ENCODE measurements around the gene FERMT1. TPM values are rescaled to one million over a fixed set of nuclear protein-coding genes. Genes with fewer than 3 reads are reported as not detected.

The FERMT1 gene
- total and polyA plus RNA-seq, 7 donors = 0.03 to 1.0 (median 0.13) TPM

DNA sequence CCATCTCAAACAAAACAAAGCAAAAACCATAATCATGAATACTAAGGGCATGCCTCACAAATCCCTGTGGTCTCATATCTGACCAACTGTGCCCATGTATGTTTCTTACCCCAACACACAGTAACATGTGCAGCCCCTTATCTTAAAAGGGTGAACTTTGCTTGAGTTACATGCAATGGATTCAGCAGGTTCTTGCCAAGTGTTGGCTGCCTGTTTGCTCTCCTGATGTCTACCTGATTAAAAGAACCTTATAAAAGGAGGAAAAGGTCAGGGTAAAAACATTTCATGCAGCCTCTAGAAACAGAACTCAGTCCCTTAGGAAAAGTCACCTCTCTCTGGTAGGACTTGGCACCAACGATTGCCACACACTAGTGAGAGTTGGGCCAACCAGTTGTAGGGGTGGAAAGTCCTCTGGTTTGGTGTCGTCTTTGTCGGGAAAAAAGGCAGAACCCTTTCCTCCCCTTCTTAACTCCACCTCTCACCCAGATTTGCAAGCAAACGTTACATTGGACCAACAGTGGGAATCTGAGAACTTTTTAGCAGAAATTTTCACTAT is 55.0 kb downstream of the FERMT1 start:
- no peaks in the 10 kb centered on the region for H3K4me1 ChIP-seq
- no peak for TF ChIP-seq CTCF (IDR thresholded peaks at IDR 0.05)
- no peaks in the 10 kb centered on the region for H3K36me3 ChIP-seq (ENCODE audit: insufficient read depth in 1 of 2, low read depth in 1 of 2)
- DNase-seq = no peak
- H3K4me3 ChIP-seq = no peak overlapping the region
- H3K9me3 ChIP-seq = no peaks in the 10 kb centered on the region
- WGBS, 3 donors = 66 to 80% (median 70%) methylated on average over 4 of the region's 4 CpGs
- ATAC-seq = no peak
- no peaks in the 10 kb centered on the region for H3K27me3 ChIP-seq (ENCODE audit: insufficient read depth in 3 of 3, low read length in 2 of 3)
- intact Hi-C loops (cut with DNase I) = loop anchor here in 1 of 2 donors (5.0 kb wide), 1 partner anchor 556 kb away; no protein-coding TSS in a partner anchor
- H3K27ac ChIP-seq = no peak overlapping the region

DNA sequence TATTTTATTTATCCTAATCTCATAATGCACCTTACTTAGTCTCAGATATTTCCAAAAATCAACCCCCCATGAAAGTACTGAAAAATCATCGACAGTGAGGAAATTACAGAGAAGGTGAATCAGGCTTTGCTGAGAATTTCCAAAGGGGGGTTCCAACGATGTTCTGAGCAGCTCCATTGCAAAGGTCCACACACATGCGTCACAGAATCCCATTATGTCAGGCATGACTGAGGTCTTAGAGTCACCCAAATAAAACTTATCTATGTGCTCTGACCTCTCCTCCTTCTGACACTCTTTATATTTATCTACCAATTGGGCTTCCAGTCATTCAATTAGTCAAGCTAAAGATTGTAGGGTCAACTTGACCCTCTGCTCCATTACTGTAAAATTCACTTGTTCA is 56.2 kb downstream of the FERMT1 start:
- Histone ChIP-seq H3K9me3 (no peaks in the 10 kb centered on the region), H3K4me1 (no peaks in the 10 kb centered on the region), H3K27me3 (ENCODE audit: insufficient read depth in 3 of 3, low read length in 2 of 3) (no peaks in the 10 kb centered on the region), H3K27ac (no peak overlapping the region), H3K36me3 (ENCODE audit: insufficient read depth in 1 of 2, low read depth in 1 of 2) (no peaks in the 10 kb centered on the region), H3K4me3 (no peak overlapping the region)
- 80 to 87% (median 84%) methylated on average over 3 of the region's 3 CpGs for WGBS, 3 donors
- ATAC-seq (no peak), DNase-seq (no peak)
- TF ChIP-seq CTCF (IDR thresholded peaks at IDR 0.05) = no peak
- intact Hi-C loops (cut with DNase I) = loop anchor here in 1 of 2 donors (5.0 kb wide), 1 partner anchor 554 kb away; no protein-coding TSS in a partner anchor

DNA sequence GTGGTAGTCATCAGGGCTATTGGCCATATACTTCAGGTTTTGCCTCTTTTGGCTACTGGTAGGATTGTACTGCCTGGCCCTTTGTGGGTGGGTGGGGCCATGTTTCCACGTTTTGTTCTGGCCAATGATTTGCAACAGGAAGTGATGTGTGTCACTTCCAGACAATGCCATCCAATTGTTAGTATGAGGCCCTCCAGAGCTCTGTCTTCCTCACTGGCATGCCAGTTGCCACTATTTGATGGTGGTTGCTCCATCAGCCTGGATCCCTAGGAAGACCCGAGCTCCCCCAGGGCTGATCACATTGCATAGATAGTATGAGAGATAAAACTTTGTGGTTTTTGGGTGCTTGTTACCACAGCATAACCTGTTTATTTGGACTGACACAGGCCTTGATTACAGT is 61.3 kb downstream of the FERMT1 start:
- Histone ChIP-seq H3K9me3 (no peaks in the 10 kb centered on the region), H3K27ac (no peak overlapping the region), H3K27me3 (ENCODE audit: insufficient read depth in 3 of 3, low read length in 2 of 3) (no peaks in the 10 kb centered on the region), H3K36me3 (ENCODE audit: insufficient read depth in 1 of 2, low read depth in 1 of 2) (no peaks in the 10 kb centered on the region), H3K4me1 (no peaks in the 10 kb centered on the region), H3K4me3 (no peak overlapping the region)
- intact Hi-C loops (cut with DNase I) = no loop called here
- WGBS, 3 donors = 58 to 61% (median 58%) methylated on average over 2 of the region's 2 CpGs
- no peak for ATAC-seq
- TF ChIP-seq CTCF (IDR thresholded peaks at IDR 0.05) = no peak
- no peak for DNase-seq

DNA sequence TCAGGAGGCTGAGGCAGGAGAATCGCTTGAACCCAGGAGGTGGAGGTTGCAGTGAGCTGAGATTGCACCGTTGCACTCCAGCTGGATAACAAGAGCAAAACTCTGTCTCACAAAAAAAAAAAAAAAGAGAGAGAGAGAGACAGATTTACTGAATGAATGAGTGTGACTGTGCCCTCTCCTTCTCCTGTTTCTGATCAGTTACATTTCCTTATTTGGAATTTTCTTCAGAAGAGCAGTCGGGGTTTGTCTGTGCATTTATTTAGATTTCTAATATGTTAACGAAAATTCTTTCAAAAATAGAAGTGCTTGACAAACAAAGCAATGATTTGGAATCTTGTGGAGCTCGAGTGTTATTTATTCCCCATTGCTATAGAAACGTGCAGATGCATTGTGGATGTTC is 62.6 kb downstream of the FERMT1 start:
- no peaks in the 10 kb centered on the region for H3K4me1 ChIP-seq
- TF ChIP-seq CTCF (IDR thresholded peaks at IDR 0.05) = no peak
- H3K36me3 ChIP-seq (ENCODE audit: insufficient read depth in 1 of 2, low read depth in 1 of 2) = no peaks in the 10 kb centered on the region
- H3K27ac ChIP-seq = no peak overlapping the region
- H3K4me3 ChIP-seq = no peak overlapping the region
- ATAC-seq = no peak
- DNase-seq = no peak
- H3K27me3 ChIP-seq (ENCODE audit: insufficient read depth in 3 of 3, low read length in 2 of 3) = no peaks in the 10 kb centered on the region
- 58 to 65% (median 65%) methylated on average over 6 of the region's 6 CpGs for WGBS, 3 donors
- H3K9me3 ChIP-seq = no peaks in the 10 kb centered on the region
- intact Hi-C loops (cut with DNase I) = no loop called here

GRCh38 chr20:6058684-6059295 is 64.0 kb downstream of the FERMT1 start:
- H3K36me3 ChIP-seq (ENCODE audit: insufficient read depth in 1 of 2, low read depth in 1 of 2) = no peaks in the 10 kb centered on the region
- H3K4me3 ChIP-seq = no peak overlapping the region
- ATAC-seq = no peak
- no peaks in the 10 kb centered on the region for H3K9me3 ChIP-seq
- no peak for TF ChIP-seq CTCF (IDR thresholded peaks at IDR 0.05)
- no peak for DNase-seq
- no peak overlapping the region for H3K27ac ChIP-seq
- no peaks in the 10 kb centered on the region for H3K4me1 ChIP-seq
- WGBS, 3 donors = 55 to 56% (median 56%) methylated on average over 7 of the region's 7 CpGs
- no peaks in the 10 kb centered on the region for H3K27me3 ChIP-seq (ENCODE audit: insufficient read depth in 3 of 3, low read length in 2 of 3)
- intact Hi-C loops (cut with DNase I) = no loop called here
